Measurements from ENCODE around the gene RUNX1.
A peak's percentile ranks its signal among the peaks of the same experiment; 100 is the strongest.

RUNX1 gene

GRCh38 chr21:34779860-34780259, 269.2 kb downstream of the RUNX1 start:
- DNase-seq (ENCODE audit: low spot score in 2 of 2) (no peak), ATAC-seq (ENCODE audit: low read depth) (no peak)
- H3K9me3 Mint-ChIP-seq, result no peaks in the 10 kb centered on the region
- H3K4me1 Mint-ChIP-seq, result no peaks in the 10 kb centered on the region
- no peak overlapping the region for H3K27ac Mint-ChIP-seq
- H3K27me3 Mint-ChIP-seq, result peaks cover 12% of the 10 kb centered on the region
- no peak overlapping the region for H3K4me3 Mint-ChIP-seq
- no peaks in the 10 kb centered on the region for H3K36me3 Mint-ChIP-seq

GRCh38 chr21:34775793-34776192, 273.3 kb downstream of the RUNX1 start:
- Mint-ChIP-seq H3K36me3 (no peaks in the 10 kb centered on the region), H3K27me3 (peaks cover 6% of the 10 kb centered on the region), H3K4me1 (no peaks in the 10 kb centered on the region), H3K9me3 (peaks cover 3% of the 10 kb centered on the region), H3K4me3 (no peak overlapping the region), H3K27ac (no peak overlapping the region)
- DNase-seq (ENCODE audit: low spot score in 2 of 2) (no peak), ATAC-seq (ENCODE audit: low read depth) (no peak)

- peaks cover 3% of the 10 kb centered on the region for H3K9me3 Mint-ChIP-seq
- no peak overlapping the region for H3K27ac Mint-ChIP-seq
- no peaks in the 10 kb centered on the region for H3K36me3 Mint-ChIP-seq
- ATAC-seq (ENCODE audit: low read depth), result no peak
- H3K4me1 Mint-ChIP-seq, result no peaks in the 10 kb centered on the region
- peaks cover 4% of the 10 kb centered on the region for H3K27me3 Mint-ChIP-seq
- no peak for DNase-seq (ENCODE audit: low spot score in 2 of 2)
- no peak overlapping the region for H3K4me3 Mint-ChIP-seq
These were observed 274.4 kb downstream of the RUNX1 start for GRCh38 chr21:34774750-34775149.

- DNase-seq (ENCODE audit: low spot score in 2 of 2) (no peak), ATAC-seq (ENCODE audit: low read depth) (no peak)
- Mint-ChIP-seq H3K9me3 (peaks cover 3% of the 10 kb centered on the region), H3K27ac (no peak overlapping the region), H3K4me1 (no peaks in the 10 kb centered on the region), H3K4me3 (no peak overlapping the region), H3K36me3 (no peaks in the 10 kb centered on the region), H3K27me3 (peaks cover 2% of the 10 kb centered on the region)
These were observed 277.5 kb downstream of the RUNX1 start for GRCh38 chr21:34771512-34772028.

- H3K27me3 Mint-ChIP-seq, result peaks cover 2% of the 10 kb centered on the region
- H3K4me3 Mint-ChIP-seq, result no peak overlapping the region
- no peak for ATAC-seq (ENCODE audit: low read depth)
- H3K36me3 Mint-ChIP-seq, result no peaks in the 10 kb centered on the region
- peaks cover 3% of the 10 kb centered on the region for H3K9me3 Mint-ChIP-seq
- DNase-seq (ENCODE audit: low spot score in 2 of 2), result no peak
- no peaks in the 10 kb centered on the region for H3K4me1 Mint-ChIP-seq
- no peak overlapping the region for H3K27ac Mint-ChIP-seq
These were observed 278.5 kb downstream of the RUNX1 start for GRCh38 chr21:34770576-34770975.

GRCh38 chr21:34768326-34768725, 280.8 kb downstream of the RUNX1 start:
- Mint-ChIP-seq H3K27me3 (no peaks in the 10 kb centered on the region), H3K27ac (no peak overlapping the region), H3K4me1 (no peaks in the 10 kb centered on the region), H3K36me3 (no peaks in the 10 kb centered on the region), H3K9me3 (peaks cover 3% of the 10 kb centered on the region), H3K4me3 (no peak overlapping the region)
- no peak for ATAC-seq (ENCODE audit: low read depth)
- no peak for DNase-seq (ENCODE audit: low spot score in 2 of 2)

GRCh38 chr21:34766862-34767261, 282.2 kb downstream of the RUNX1 start:
- no peaks in the 10 kb centered on the region for H3K4me1 Mint-ChIP-seq
- DNase-seq (ENCODE audit: low spot score in 2 of 2) (no peak), ATAC-seq (ENCODE audit: low read depth) (no peak)
- no peak overlapping the region for H3K27ac Mint-ChIP-seq
- no peaks in the 10 kb centered on the region for H3K27me3 Mint-ChIP-seq
- H3K36me3 Mint-ChIP-seq, result no peaks in the 10 kb centered on the region
- no peak overlapping the region for H3K4me3 Mint-ChIP-seq
- peaks cover 2% of the 10 kb centered on the region for H3K9me3 Mint-ChIP-seq

GRCh38 chr21:34765619-34766018, 283.5 kb downstream of the RUNX1 start:
- Mint-ChIP-seq H3K27ac (no peak overlapping the region), H3K9me3 (peaks cover 2% of the 10 kb centered on the region), H3K36me3 (no peaks in the 10 kb centered on the region), H3K4me1 (no peaks in the 10 kb centered on the region), H3K27me3 (no peaks in the 10 kb centered on the region), H3K4me3 (no peak overlapping the region)
- no peak for DNase-seq (ENCODE audit: low spot score in 2 of 2)
- no peak for ATAC-seq (ENCODE audit: low read depth)

- peaks cover 2% of the 10 kb centered on the region for H3K9me3 Mint-ChIP-seq
- H3K4me3 Mint-ChIP-seq, result no peak overlapping the region
- no peak overlapping the region for H3K27ac Mint-ChIP-seq
- no peak for ATAC-seq (ENCODE audit: low read depth)
- no peaks in the 10 kb centered on the region for H3K4me1 Mint-ChIP-seq
- DNase-seq (ENCODE audit: low spot score in 2 of 2), result no peak
- H3K36me3 Mint-ChIP-seq, result no peaks in the 10 kb centered on the region
- no peaks in the 10 kb centered on the region for H3K27me3 Mint-ChIP-seq
These were observed 284.3 kb downstream of the RUNX1 start for GRCh38 chr21:34764715-34765284.

- no peaks in the 10 kb centered on the region for H3K27me3 Mint-ChIP-seq
- no peak overlapping the region for H3K27ac Mint-ChIP-seq
- H3K4me1 Mint-ChIP-seq, result no peaks in the 10 kb centered on the region
- ATAC-seq (ENCODE audit: low read depth) (no peak), DNase-seq (ENCODE audit: low spot score in 2 of 2) (no peak)
- H3K4me3 Mint-ChIP-seq, result no peak overlapping the region
- no peaks in the 10 kb centered on the region for H3K36me3 Mint-ChIP-seq
- H3K9me3 Mint-ChIP-seq, result peaks cover 2% of the 10 kb centered on the region
These were observed 286.3 kb downstream of the RUNX1 start for GRCh38 chr21:34762786-34763185.

- Mint-ChIP-seq H3K36me3 (no peaks in the 10 kb centered on the region), H3K4me3 (no peak overlapping the region)
- no peak for ATAC-seq (ENCODE audit: low read depth)
These were observed 287.3 kb downstream of the RUNX1 start for GRCh38 chr21:34761758-34762330.

GRCh38 chr21:34754690-34755647, 294.1 kb downstream of the RUNX1 start:
- DNase-seq (ENCODE audit: low spot score in 2 of 2), result no peak
- peaks cover 2% of the 10 kb centered on the region for H3K36me3 Mint-ChIP-seq
- no peak overlapping the region for H3K4me3 Mint-ChIP-seq
- H3K27ac Mint-ChIP-seq, result no peak overlapping the region
- ATAC-seq (ENCODE audit: low read depth), result no peak
- peaks cover 19% of the 10 kb centered on the region for H3K27me3 Mint-ChIP-seq
- H3K9me3 Mint-ChIP-seq, result peaks cover 1% of the 10 kb centered on the region
- no peaks in the 10 kb centered on the region for H3K4me1 Mint-ChIP-seq

More at GRCh38 chr21:34761758-34762330, 287.3 kb downstream of the RUNX1 start:
- Mint-ChIP-seq H3K4me1 (no peaks in the 10 kb centered on the region), H3K9me3 (peaks cover 2% of the 10 kb centered on the region), H3K27me3 (no peaks in the 10 kb centered on the region), H3K27ac (no peak overlapping the region)
- no peak for DNase-seq (ENCODE audit: low spot score in 2 of 2)

- Mint-ChIP-seq H3K4me1 (no peaks in the 10 kb centered on the region), H3K4me3 (no peak overlapping the region), H3K27me3 (peaks cover 14% of the 10 kb centered on the region), H3K36me3 (peaks cover 2% of the 10 kb centered on the region), H3K9me3 (peaks cover 1% of the 10 kb centered on the region), H3K27ac (no peak overlapping the region)
- no peak for ATAC-seq (ENCODE audit: low read depth)
- DNase-seq (ENCODE audit: low spot score in 2 of 2), result no peak
These were observed 300.2 kb downstream of the RUNX1 start for GRCh38 chr21:34748862-34749261.

GRCh38 chr21:34745557-34746255, 303.4 kb downstream of the RUNX1 start:
- Mint-ChIP-seq H3K4me3 (peak overlapping the region; percentile 64), H3K27ac (no peak overlapping the region), H3K27me3 (peaks cover 11% of the 10 kb centered on the region), H3K36me3 (no peaks in the 10 kb centered on the region), H3K9me3 (no peaks in the 10 kb centered on the region), H3K4me1 (no peaks in the 10 kb centered on the region)
- peak; percentile 91 for ATAC-seq (ENCODE audit: low read depth)
- DNase-seq (ENCODE audit: low spot score in 2 of 2), result peak; percentile 31 to 61
